Transverse colon (tissue), 4 donors: Measurements from ENCODE around the gene HGFAC.

Experiments
- CTCF ChIP-seq, 5 experiments: fragments of 200-600 bp in 3 of 5; fragments of 450-650 bp in 2 of 5; sonication (generic) in 3 of 5; IDR thresholded peaks; 1 replicate in 2 of 5; 2 replicates in 3 of 5; pipeline ENCODE4 v1.5.1; 2016 to 2017; ENCODE audit warnings: antibody characterized with exemption in 5 of 5, inconsistent platforms in 3 of 5, mild to moderate bottlenecking in 2 of 5, moderate library complexity in 1 of 5
- EP300 ChIP-seq: sonication (generic); formaldehyde crosslinking; IDR thresholded peaks from one replicate; pipeline ENCODE4 v1.6.1; 2017; ENCODE audit warnings: antibody characterized with exemption, low read depth
- POLR2AphosphoS5 ChIP-seq, 3 donors: sonication (generic); formaldehyde crosslinking; IDR thresholded peaks; one replicate each; pipeline ENCODE4 v1.6.1; 2016; ENCODE audit warnings: antibody characterized with exemption in 3 of 3

- TF ChIP-seq POLR2AphosphoS5 (IDR thresholded peaks at IDR 0.05) (no peak), CTCF (IDR thresholded peaks at IDR 0.05) (no peak), EP300 (no peak)
These were observed 42.2 kb upstream of the HGFAC start for GRCh38 chr4:3399277-3400194.
